MCF 10A (cell line): ENCODE data around the gene TNFRSF14. TPM values are rescaled to one million over a fixed set of nuclear protein-coding genes. Genes with fewer than 3 reads are reported as not detected.

Source experiments
- BruUV-seq: library from RNA; stranded (reverse); fragments of 400-500 nt; replicated peaks from 2 replicates; lab custom pipeline; 2021; lab: Mats Ljungman, UMichigan
- CTCF ChIA-PET: fragments of 300-600 bp; sonication (Branson Sonifier 250); formaldehyde crosslinking; extraction: SDS; loops from one replicate; lab custom pipeline; 2021; ENCODE audit warnings: antibody characterized with exemption, inconsistent platforms; lab: Yijun Ruan, JAX
- POLR2A ChIA-PET: fragments of 300-600, 350-650 bp; sonication (Branson Sonifier 250); formaldehyde crosslinking; extraction: SDS; loops from one replicate; lab custom pipeline; 2020; ENCODE audit warnings: antibody characterized with exemption, inconsistent platforms; lab: Yijun Ruan, JAX
- DNase-seq: peaks from one replicate; pipeline ENCODE4 v3.0.0-alpha.2; 2018; ENCODE audit not compliant: unreplicated experiment
- H3K27ac Mint-ChIP-seq: one replicate; pipeline ENCODE4 v1.8.0; 2022; ENCODE audit warnings: mild to moderate bottlenecking, low read depth, mixed read lengths; ENCODE audit not compliant: unreplicated experiment
- H3K27me3 Mint-ChIP-seq: one replicate; pipeline ENCODE4 v1.8.0; 2022; ENCODE audit warnings: mixed read lengths; ENCODE audit not compliant: insufficient read depth, unreplicated experiment
- H3K36me3 Mint-ChIP-seq: one replicate; pipeline ENCODE4 v1.8.0; 2022; ENCODE audit warnings: mild to moderate bottlenecking, moderate library complexity, mixed read lengths; ENCODE audit not compliant: insufficient read depth, unreplicated experiment
- H3K4me1 Mint-ChIP-seq: one replicate; pipeline ENCODE4 v1.8.0; 2022; ENCODE audit warnings: mixed read lengths; ENCODE audit not compliant: insufficient read depth, unreplicated experiment
- H3K4me3 Mint-ChIP-seq: one replicate; pipeline ENCODE4 v1.8.0; 2022; ENCODE audit warnings: mild to moderate bottlenecking, moderate library complexity, mixed read lengths; ENCODE audit not compliant: unreplicated experiment
- H3K9me3 Mint-ChIP-seq: one replicate; pipeline ENCODE4 v1.8.0; 2022; ENCODE audit warnings: mixed read lengths; ENCODE audit not compliant: unreplicated experiment
- CTCF ChIP-seq: fragments of 200-600 bp; IDR thresholded peaks from one replicate; pipeline ENCODE4 v1.8.0; 2022; ENCODE audit warnings: antibody characterized with exemption, mild to moderate bottlenecking; ENCODE audit not compliant: unreplicated experiment
- intact Hi-C: fragments of 100-400 bp; cut with micrococcal nuclease; formaldehyde crosslinking; loops from 2 replicates; pipeline ENCODE4 v1.14.1; 2022
- total RNA-seq: library from RNA; stranded (reverse); gene quantifications from 2 replicates; pipeline ENCODE4 v1.2.3, GENCODE V29; 2022

The TNFRSF14 gene
- total RNA-seq, 1 experiment from 2014 or later, result 4.6 TPM

DNA sequence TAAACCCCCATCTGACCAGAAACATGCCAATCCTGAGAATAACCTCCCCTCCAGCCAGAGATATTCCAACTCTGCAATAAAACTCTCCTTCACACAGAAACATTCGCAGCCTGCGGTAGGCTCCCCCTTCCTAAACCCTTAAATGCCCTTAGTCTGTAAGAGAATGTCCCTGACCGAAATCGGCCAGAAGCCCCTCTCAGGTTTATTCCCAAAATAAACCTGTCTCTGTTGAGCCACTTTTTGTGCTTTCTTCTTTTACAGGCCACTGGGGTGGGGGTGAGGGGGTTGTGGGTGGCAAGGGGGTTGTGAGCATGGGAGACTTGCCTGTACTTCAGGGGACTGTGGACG, 35.0 kb downstream of the TNFRSF14 start:
- ChIA-PET CTCF (no interaction called here), POLR2A (interaction anchor here (0.6 kb wide), 1 partner anchor 7 kb away, joined by 3 read pairs; no protein-coding TSS in a partner anchor)
- intact Hi-C loops, result no loop called here
- H3K27ac Mint-ChIP-seq, result no peak overlapping the region
- H3K36me3 Mint-ChIP-seq, result peaks cover 14% of the 10 kb centered on the region
- no peak for DNase-seq
- no peaks in the 10 kb centered on the region for H3K27me3 Mint-ChIP-seq
- no peak for TF ChIP-seq CTCF
- H3K4me3 Mint-ChIP-seq, result no peak overlapping the region
- H3K4me1 Mint-ChIP-seq, result no peaks in the 10 kb centered on the region
- BruUV-seq, result no TSS peak
- no peaks in the 10 kb centered on the region for H3K9me3 Mint-ChIP-seq

- Mint-ChIP-seq H3K9me3 (no peaks in the 10 kb centered on the region), H3K27me3 (no peaks in the 10 kb centered on the region), H3K4me1 (no peaks in the 10 kb centered on the region), H3K27ac (no peak overlapping the region), H3K4me3 (no peak overlapping the region), H3K36me3 (peaks cover 9% of the 10 kb centered on the region)
- POLR2A ChIA-PET, result no interaction called here
- DNase-seq, result no peak
- no peak for TF ChIP-seq CTCF
- intact Hi-C loops, result no loop called here
- BruUV-seq, result no TSS peak
- CTCF ChIA-PET, result no interaction called here
Measured at GRCh38 chr1:2591581-2592261, 35.5 kb downstream of the TNFRSF14 start.

GRCh38 chr1:2592672-2593071, 36.5 kb downstream of the TNFRSF14 start:
- no peak for DNase-seq
- no peaks in the 10 kb centered on the region for H3K4me1 Mint-ChIP-seq
- H3K9me3 Mint-ChIP-seq, result no peaks in the 10 kb centered on the region
- no peak overlapping the region for H3K4me3 Mint-ChIP-seq
- ChIA-PET CTCF (no interaction called here), POLR2A (no interaction called here)
- H3K27me3 Mint-ChIP-seq, result peaks cover 1% of the 10 kb centered on the region
- TF ChIP-seq CTCF, result no peak
- intact Hi-C loops, result no loop called here
- peaks cover 6% of the 10 kb centered on the region for H3K36me3 Mint-ChIP-seq
- no peak overlapping the region for H3K27ac Mint-ChIP-seq
- no TSS peak for BruUV-seq

- H3K27me3 Mint-ChIP-seq, result peaks cover 8% of the 10 kb centered on the region
- no peak for TF ChIP-seq CTCF
- no peaks in the 10 kb centered on the region for H3K9me3 Mint-ChIP-seq
- POLR2A ChIA-PET, result no interaction called here
- H3K4me3 Mint-ChIP-seq, result no peak overlapping the region
- intact Hi-C loops, result no loop called here
- H3K36me3 Mint-ChIP-seq, result peaks cover 6% of the 10 kb centered on the region
- no peak overlapping the region for H3K27ac Mint-ChIP-seq
- CTCF ChIA-PET, result no interaction called here
- no peak for DNase-seq
- no TSS peak for BruUV-seq
- no peaks in the 10 kb centered on the region for H3K4me1 Mint-ChIP-seq
Measured at GRCh38 chr1:2593251-2593878, 37.2 kb downstream of the TNFRSF14 start.
